ENCODE measurements around the gene RXRB. TPM values are rescaled to one million over a fixed set of nuclear protein-coding genes. Genes with fewer than 3 reads are reported as not detected.
A peak's percentile ranks its signal among the peaks of the same experiment; 100 is the strongest.

The RXRB gene
- total and polyA plus RNA-seq, 2 of the 13 experiments (the other 11 are each of a cell fraction or from before 2014, with no cell fraction given): 26.7 to 55.7 TPM

- TF ChIP-seq USF2 (IDR thresholded peaks at IDR 0.05; ENCODE audit: low read depth, low read length) (0 out of 2 replicates have a peak, but pooled peaks have one; percentile 20), USF2 (CRISPR knock-in tag; IDR thresholded peaks at IDR 0.05; ENCODE audit: borderline replicate concordance) (peak; percentile 36; the same call in 1 of the 2 replicates), NR3C1 (CRISPR knock-in tag; IDR thresholded peaks at IDR 0.05) (no peak), ZNF256 (CRISPR knock-in tag; conservative IDR thresholded peaks at IDR 0.05) (0 out of 2 replicates have a peak, but pooled peaks have one; percentile 79), JDP2 (CRISPR knock-in tag; IDR thresholded peaks at IDR 0.05; ENCODE audit: borderline replicate concordance) (peak; percentile 11; the same call in 1 of the 2 replicates), CEBPB (IDR thresholded peaks at IDR 0.05; ENCODE audit: borderline replicate concordance, low read depth, low read length) (no peak), HIVEP1 (CRISPR knock-in tag; IDR thresholded peaks at IDR 0.05) (no peak; the same call in none of the 2 replicates), WIZ (CRISPR knock-in tag; IDR thresholded peaks at IDR 0.05) (peak; percentile 58; the same call in 1 of the 2 replicates), EP300 (IDR thresholded peaks at IDR 0.05; ENCODE audit: low read depth in 2 of 2, low read length in 2 of 2) (peak in 1 of 2 experiments; percentile 17; a peak in 2 of 4 replicates), EP300 (CRISPR knock-in tag; IDR thresholded peaks at IDR 0.05; ENCODE audit: borderline replicate concordance) (peak; percentile 62; the same call in 1 of the 2 replicates), BHLHE40 (IDR thresholded peaks at IDR 0.05; ENCODE audit: low read length) (no peak), ZNF850 (CRISPR knock-in tag; conservative IDR thresholded peaks at IDR 0.05) (0 out of 2 replicates have a peak, but pooled peaks have one; percentile 30), REXO4 (CRISPR knock-in tag; IDR thresholded peaks at IDR 0.05; ENCODE audit: borderline replicate concordance) (no peak), ZNF207 (IDR thresholded peaks at IDR 0.05; ENCODE audit: borderline replicate concordance) (no peak), NFKBIZ (CRISPR knock-in tag; IDR thresholded peaks at IDR 0.05) (peak; percentile 79; the same call in 1 of the 2 replicates), ZSCAN21 (CRISPR knock-in tag; IDR thresholded peaks at IDR 0.05; ENCODE audit: borderline replicate concordance) (peak; percentile 89; the same call in 1 of the 2 replicates), YY1 (IDR thresholded peaks at IDR 0.05; ENCODE audit: insufficient read depth, insufficient replicate concordance, low read depth, low read length) (peak; percentile 99), ZNF772 (CRISPR knock-in tag; IDR thresholded peaks at IDR 0.05) (peak; percentile 4; the same call in 1 of the 2 replicates), TARDBP (CRISPR knock-in tag; IDR thresholded peaks at IDR 0.05) (no peak; the same call in none of the 2 replicates), ATRX (CRISPR knock-in tag; IDR thresholded peaks at IDR 0.05; ENCODE audit: borderline replicate concordance) (no peak)
- TF ChIP-seq, protein P1, sequence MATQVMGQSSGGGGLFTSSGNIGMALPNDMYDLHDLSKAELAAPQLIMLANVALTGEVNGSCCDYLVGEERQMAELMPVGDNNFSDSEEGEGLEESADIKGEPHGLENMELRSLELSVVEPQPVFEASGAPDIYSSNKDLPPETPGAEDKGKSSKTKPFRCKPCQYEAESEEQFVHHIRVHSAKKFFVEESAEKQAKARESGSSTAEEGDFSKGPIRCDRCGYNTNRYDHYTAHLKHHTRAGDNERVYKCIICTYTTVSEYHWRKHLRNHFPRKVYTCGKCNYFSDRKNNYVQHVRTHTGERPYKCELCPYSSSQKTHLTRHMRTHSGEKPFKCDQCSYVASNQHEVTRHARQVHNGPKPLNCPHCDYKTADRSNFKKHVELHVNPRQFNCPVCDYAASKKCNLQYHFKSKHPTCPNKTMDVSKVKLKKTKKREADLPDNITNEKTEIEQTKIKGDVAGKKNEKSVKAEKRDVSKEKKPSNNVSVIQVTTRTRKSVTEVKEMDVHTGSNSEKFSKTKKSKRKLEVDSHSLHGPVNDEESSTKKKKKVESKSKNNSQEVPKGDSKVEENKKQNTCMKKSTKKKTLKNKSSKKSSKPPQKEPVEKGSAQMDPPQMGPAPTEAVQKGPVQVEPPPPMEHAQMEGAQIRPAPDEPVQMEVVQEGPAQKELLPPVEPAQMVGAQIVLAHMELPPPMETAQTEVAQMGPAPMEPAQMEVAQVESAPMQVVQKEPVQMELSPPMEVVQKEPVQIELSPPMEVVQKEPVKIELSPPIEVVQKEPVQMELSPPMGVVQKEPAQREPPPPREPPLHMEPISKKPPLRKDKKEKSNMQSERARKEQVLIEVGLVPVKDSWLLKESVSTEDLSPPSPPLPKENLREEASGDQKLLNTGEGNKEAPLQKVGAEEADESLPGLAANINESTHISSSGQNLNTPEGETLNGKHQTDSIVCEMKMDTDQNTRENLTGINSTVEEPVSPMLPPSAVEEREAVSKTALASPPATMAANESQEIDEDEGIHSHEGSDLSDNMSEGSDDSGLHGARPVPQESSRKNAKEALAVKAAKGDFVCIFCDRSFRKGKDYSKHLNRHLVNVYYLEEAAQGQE (IDR thresholded peaks at IDR 0.05; ENCODE audit: borderline replicate concordance in 1 of 2, low read depth in 1 of 2, low read length in 2 of 2): no peak; a peak in 1 of 4 replicates
- TF ChIP-seq, protein P2, sequence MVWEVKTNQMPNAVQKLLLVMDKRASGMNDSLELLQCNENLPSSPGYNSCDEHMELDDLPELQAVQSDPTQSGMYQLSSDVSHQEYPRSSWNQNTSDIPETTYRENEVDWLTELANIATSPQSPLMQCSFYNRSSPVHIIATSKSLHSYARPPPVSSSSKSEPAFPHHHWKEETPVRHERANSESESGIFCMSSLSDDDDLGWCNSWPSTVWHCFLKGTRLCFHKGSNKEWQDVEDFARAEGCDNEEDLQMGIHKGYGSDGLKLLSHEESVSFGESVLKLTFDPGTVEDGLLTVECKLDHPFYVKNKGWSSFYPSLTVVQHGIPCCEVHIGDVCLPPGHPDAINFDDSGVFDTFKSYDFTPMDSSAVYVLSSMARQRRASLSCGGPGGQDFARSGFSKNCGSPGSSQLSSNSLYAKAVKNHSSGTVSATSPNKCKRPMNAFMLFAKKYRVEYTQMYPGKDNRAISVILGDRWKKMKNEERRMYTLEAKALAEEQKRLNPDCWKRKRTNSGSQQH (CRISPR knock-in tag; IDR thresholded peaks at IDR 0.05; ENCODE audit: low read depth): peak; percentile 36
These were observed at the start of gene RXRB, which contains the start of gene SLC39A7 (continued) for GRCh38 chr6:33200219-33201146.
